Neural cell (in vitro differentiated cells): ENCODE results near the gene CRNKL1.

Source experiments
- EP300 ChIP-seq: fragments of 450-650 bp; conservative IDR thresholded peaks from 2 replicates; pipeline ENCODE4 v1.6.1; 2014; ENCODE audit warnings: antibody characterized with exemption, mild to moderate bottlenecking, moderate library complexity; ENCODE audit not compliant: poor library complexity, severe bottlenecking
- MXI1 ChIP-seq: fragments of 450-650 bp; conservative IDR thresholded peaks from 2 replicates; pipeline ENCODE4 v1.6.1; 2014; ENCODE audit warnings: antibody characterized with exemption, mild to moderate bottlenecking; ENCODE audit not compliant: poor library complexity, severe bottlenecking
- POLR2AphosphoS5 ChIP-seq: IDR thresholded peaks from 2 replicates; pipeline ENCODE4 v1.6.1; 2012
- TAF1 ChIP-seq: IDR thresholded peaks from 2 replicates; pipeline ENCODE4 v1.6.1; 2012; ENCODE audit warnings: low read depth
- TF ChIP-seq, protein P1 (sequence below): fragments of 450-650 bp; IDR thresholded peaks from 2 replicates; pipeline ENCODE4 v1.5.1; 2014; ENCODE audit warnings: antibody characterized with exemption, mild to moderate bottlenecking, moderate library complexity; ENCODE audit not compliant: poor library complexity, severe bottlenecking
- TF ChIP-seq, protein P2 (sequence below): IDR thresholded peaks from 2 replicates; pipeline ENCODE4 v1.6.1; 2012; ENCODE audit warnings: borderline replicate concordance

DNA sequence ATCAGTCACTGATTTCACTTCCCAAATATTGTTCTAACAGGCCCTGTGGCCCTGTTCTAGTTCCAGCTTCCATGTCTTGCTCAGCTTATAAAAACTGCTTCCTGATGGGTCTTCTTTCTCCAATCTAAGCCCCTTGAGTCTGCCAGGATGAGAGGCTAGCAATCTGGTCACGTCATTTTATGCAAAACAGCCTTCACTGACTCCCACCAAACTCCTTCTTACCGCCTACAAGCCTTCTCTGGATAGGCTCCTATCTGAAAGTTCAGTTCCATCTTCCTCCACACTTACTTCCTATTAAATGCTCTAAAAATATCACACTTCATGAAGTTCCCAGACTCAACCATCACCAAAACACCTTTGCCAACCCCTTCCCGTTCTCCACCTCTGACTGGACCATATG is 15.5 kb downstream of the CRNKL1 start:
- TF ChIP-seq, protein P1, sequence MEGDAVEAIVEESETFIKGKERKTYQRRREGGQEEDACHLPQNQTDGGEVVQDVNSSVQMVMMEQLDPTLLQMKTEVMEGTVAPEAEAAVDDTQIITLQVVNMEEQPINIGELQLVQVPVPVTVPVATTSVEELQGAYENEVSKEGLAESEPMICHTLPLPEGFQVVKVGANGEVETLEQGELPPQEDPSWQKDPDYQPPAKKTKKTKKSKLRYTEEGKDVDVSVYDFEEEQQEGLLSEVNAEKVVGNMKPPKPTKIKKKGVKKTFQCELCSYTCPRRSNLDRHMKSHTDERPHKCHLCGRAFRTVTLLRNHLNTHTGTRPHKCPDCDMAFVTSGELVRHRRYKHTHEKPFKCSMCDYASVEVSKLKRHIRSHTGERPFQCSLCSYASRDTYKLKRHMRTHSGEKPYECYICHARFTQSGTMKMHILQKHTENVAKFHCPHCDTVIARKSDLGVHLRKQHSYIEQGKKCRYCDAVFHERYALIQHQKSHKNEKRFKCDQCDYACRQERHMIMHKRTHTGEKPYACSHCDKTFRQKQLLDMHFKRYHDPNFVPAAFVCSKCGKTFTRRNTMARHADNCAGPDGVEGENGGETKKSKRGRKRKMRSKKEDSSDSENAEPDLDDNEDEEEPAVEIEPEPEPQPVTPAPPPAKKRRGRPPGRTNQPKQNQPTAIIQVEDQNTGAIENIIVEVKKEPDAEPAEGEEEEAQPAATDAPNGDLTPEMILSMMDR = no peak
- TF ChIP-seq EP300 = no peak
- no peak for TF ChIP-seq POLR2AphosphoS5
- no peak for TF ChIP-seq MXI1
- TF ChIP-seq, protein P2, sequence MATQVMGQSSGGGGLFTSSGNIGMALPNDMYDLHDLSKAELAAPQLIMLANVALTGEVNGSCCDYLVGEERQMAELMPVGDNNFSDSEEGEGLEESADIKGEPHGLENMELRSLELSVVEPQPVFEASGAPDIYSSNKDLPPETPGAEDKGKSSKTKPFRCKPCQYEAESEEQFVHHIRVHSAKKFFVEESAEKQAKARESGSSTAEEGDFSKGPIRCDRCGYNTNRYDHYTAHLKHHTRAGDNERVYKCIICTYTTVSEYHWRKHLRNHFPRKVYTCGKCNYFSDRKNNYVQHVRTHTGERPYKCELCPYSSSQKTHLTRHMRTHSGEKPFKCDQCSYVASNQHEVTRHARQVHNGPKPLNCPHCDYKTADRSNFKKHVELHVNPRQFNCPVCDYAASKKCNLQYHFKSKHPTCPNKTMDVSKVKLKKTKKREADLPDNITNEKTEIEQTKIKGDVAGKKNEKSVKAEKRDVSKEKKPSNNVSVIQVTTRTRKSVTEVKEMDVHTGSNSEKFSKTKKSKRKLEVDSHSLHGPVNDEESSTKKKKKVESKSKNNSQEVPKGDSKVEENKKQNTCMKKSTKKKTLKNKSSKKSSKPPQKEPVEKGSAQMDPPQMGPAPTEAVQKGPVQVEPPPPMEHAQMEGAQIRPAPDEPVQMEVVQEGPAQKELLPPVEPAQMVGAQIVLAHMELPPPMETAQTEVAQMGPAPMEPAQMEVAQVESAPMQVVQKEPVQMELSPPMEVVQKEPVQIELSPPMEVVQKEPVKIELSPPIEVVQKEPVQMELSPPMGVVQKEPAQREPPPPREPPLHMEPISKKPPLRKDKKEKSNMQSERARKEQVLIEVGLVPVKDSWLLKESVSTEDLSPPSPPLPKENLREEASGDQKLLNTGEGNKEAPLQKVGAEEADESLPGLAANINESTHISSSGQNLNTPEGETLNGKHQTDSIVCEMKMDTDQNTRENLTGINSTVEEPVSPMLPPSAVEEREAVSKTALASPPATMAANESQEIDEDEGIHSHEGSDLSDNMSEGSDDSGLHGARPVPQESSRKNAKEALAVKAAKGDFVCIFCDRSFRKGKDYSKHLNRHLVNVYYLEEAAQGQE = no peak
- no peak for TF ChIP-seq TAF1
